Measurements from ENCODE around the gene ACBD3. TPM values are rescaled to one million over a fixed set of nuclear protein-coding genes. Genes with fewer than 3 reads are reported as not detected.

The ACBD3 gene
- total RNA-seq, 1 donor from 2014 or later: 58.2 TPM

- H3K36me3 ChIP-seq (ENCODE audit: control insufficient read depth, insufficient read depth, low read length): peaks cover 18% of the 10 kb centered on the region
- no peak for FAIRE-seq
Measured at GRCh38 chr1:226164154-226164553, 22.4 kb downstream of the ACBD3 start.

GRCh38 chr1:226162898-226163297 is 23.6 kb downstream of the ACBD3 start:
- DNase-seq (ENCODE audit: low read depth): no peak
- H3K27me3 ChIP-seq (ENCODE audit: control insufficient read depth, insufficient read depth, low read length): no peaks in the 10 kb centered on the region
- TF ChIP-seq CTCF (IDR thresholded peaks at IDR 0.05; ENCODE audit: insufficient read depth, low read length, severe bottlenecking): no peak
- no peak for FAIRE-seq
- peaks cover 25% of the 10 kb centered on the region for H3K36me3 ChIP-seq (ENCODE audit: control insufficient read depth, insufficient read depth, low read length)
- H3K4me3 ChIP-seq (ENCODE audit: low read depth, low read length): no peak overlapping the region

More at GRCh38 chr1:226164154-226164553, 22.4 kb downstream of the ACBD3 start:
- Histone ChIP-seq H3K27me3 (ENCODE audit: control insufficient read depth, insufficient read depth, low read length) (no peaks in the 10 kb centered on the region), H3K4me3 (ENCODE audit: low read depth, low read length) (no peak overlapping the region)
- TF ChIP-seq CTCF (IDR thresholded peaks at IDR 0.05; ENCODE audit: insufficient read depth, low read length, severe bottlenecking): no peak
- DNase-seq (ENCODE audit: low read depth): no peak

- Histone ChIP-seq H3K4me3 (ENCODE audit: low read depth, low read length) (no peak overlapping the region), H3K36me3 (ENCODE audit: control insufficient read depth, insufficient read depth, low read length) (peaks cover 25% of the 10 kb centered on the region), H3K27me3 (ENCODE audit: control insufficient read depth, insufficient read depth, low read length) (no peaks in the 10 kb centered on the region)
- no peak for DNase-seq (ENCODE audit: low read depth)
- no peak for FAIRE-seq
- no peak for TF ChIP-seq CTCF (IDR thresholded peaks at IDR 0.05; ENCODE audit: insufficient read depth, low read length, severe bottlenecking)
Measured at GRCh38 chr1:226158983-226159382, 27.6 kb downstream of the ACBD3 start.

- H3K36me3 ChIP-seq (ENCODE audit: control insufficient read depth, insufficient read depth, low read length): peaks cover 25% of the 10 kb centered on the region
- no peak for TF ChIP-seq CTCF (IDR thresholded peaks at IDR 0.05; ENCODE audit: insufficient read depth, low read length, severe bottlenecking)
- no peaks in the 10 kb centered on the region for H3K27me3 ChIP-seq (ENCODE audit: control insufficient read depth, insufficient read depth, low read length)
- no peak overlapping the region for H3K4me3 ChIP-seq (ENCODE audit: low read depth, low read length)
- FAIRE-seq (no peak), DNase-seq (ENCODE audit: low read depth) (no peak)
Measured at GRCh38 chr1:226158457-226158856, 28.1 kb downstream of the ACBD3 start.

GRCh38 chr1:226157761-226158316 is 28.7 kb downstream of the ACBD3 start:
- H3K27me3 ChIP-seq (ENCODE audit: control insufficient read depth, insufficient read depth, low read length): no peaks in the 10 kb centered on the region
- peaks cover 25% of the 10 kb centered on the region for H3K36me3 ChIP-seq (ENCODE audit: control insufficient read depth, insufficient read depth, low read length)
- no peak for TF ChIP-seq CTCF (IDR thresholded peaks at IDR 0.05; ENCODE audit: insufficient read depth, low read length, severe bottlenecking)
- no peak overlapping the region for H3K4me3 ChIP-seq (ENCODE audit: low read depth, low read length)
- FAIRE-seq: no peak
- DNase-seq (ENCODE audit: low read depth): no peak

GRCh38 chr1:226154593-226154992 is 31.9 kb downstream of the ACBD3 start:
- Histone ChIP-seq H3K27me3 (ENCODE audit: control insufficient read depth, insufficient read depth, low read length) (no peaks in the 10 kb centered on the region), H3K4me3 (ENCODE audit: low read depth, low read length) (no peak overlapping the region), H3K36me3 (ENCODE audit: control insufficient read depth, insufficient read depth, low read length) (peaks cover 17% of the 10 kb centered on the region)
- DNase-seq (ENCODE audit: low read depth) (no peak), FAIRE-seq (no peak)
- TF ChIP-seq CTCF (IDR thresholded peaks at IDR 0.05; ENCODE audit: insufficient read depth, low read length, severe bottlenecking): no peak

Data from bronchial epithelial cell (primary cell).